Kidney (tissue), 14 donors: ENCODE results near the gene HK1. TPM values are rescaled to one million over a fixed set of nuclear protein-coding genes. Genes with fewer than 3 reads are reported as not detected.

Experiments
- DNase-seq, 5 donors: peaks; one replicate each; pipeline ENCODE4 v3.0.0-alpha.2; 2013 to 2020
- FAIRE-seq: peaks from 2 replicates; lab custom pipeline; 2012; peaks lifted over from hg19 to GRCh38; lab: Jason Lieb, UNC
- H3K27ac ChIP-seq, 2 donors: one replicate each; pipeline ENCODE4 v1.7.0; 2013; ENCODE audit warnings: low read depth in 2 of 2, low read length in 2 of 2, inconsistent platforms in 1 of 2
- H3K27me3 ChIP-seq: one replicate; pipeline ENCODE4 v1.7.1; 2013; ENCODE audit warnings: low read length, inconsistent platforms; ENCODE audit not compliant: control insufficient read depth, insufficient read depth
- H3K36me3 ChIP-seq, 3 donors: one replicate each; pipeline versions ENCODE4 v1.7.0 to v1.7.1; 2013; ENCODE audit warnings: low read length in 3 of 3, control low read depth in 1 of 3, inconsistent platforms in 1 of 3; ENCODE audit not compliant: insufficient read depth in 3 of 3, control insufficient read depth in 2 of 3
- H3K4me1 ChIP-seq, 3 donors: one replicate each; pipeline versions ENCODE4 v1.7.0 to v1.7.1; 2013; ENCODE audit warnings: low read length in 3 of 3, inconsistent platforms in 1 of 3, low read depth in 1 of 3; ENCODE audit not compliant: control insufficient read depth in 2 of 3, insufficient read depth in 2 of 3
- H3K4me3 ChIP-seq, 3 donors: one replicate each; pipeline versions ENCODE4 v1.7.0 to v1.8.1; 2013; ENCODE audit warnings: low read length in 3 of 3, control low read depth in 1 of 3, inconsistent platforms in 1 of 3
- H3K9ac ChIP-seq, 3 donors: one replicate each; pipeline versions ENCODE4 v1.7.0 to v1.7.1; 2013; ENCODE audit warnings: low read length in 3 of 3, control low read depth in 1 of 3, inconsistent platforms in 1 of 3
- H3K9me3 ChIP-seq, 3 donors: one replicate each; pipeline versions ENCODE4 v1.7.0 to v1.7.1; 2013; ENCODE audit warnings: low read length in 3 of 3, control low read depth in 1 of 3, inconsistent platforms in 1 of 3; ENCODE audit not compliant: control insufficient read depth in 2 of 3, insufficient read depth in 1 of 3
- intact Hi-C: fragments of 100-400 bp; cut with DNase I; formaldehyde crosslinking; loops from one replicate; pipeline ENCODE4 v1.11.1; 2022
- polyA plus RNA-seq: library from polyadenylated mRNA; stranded (reverse); fragments of 350-450 nt; fragmentation: Illumina TruSeq; extraction: RNeasy Lipid Tissue Mini Kit (QIAGEN cat#74804); gene quantifications from one replicate; pipeline ENCODE4 v1.2.3, GENCODE V29; 2014; ENCODE audit warnings: low read depth, low replicate concordance; ENCODE audit not compliant: insufficient read depth
- total RNA-seq: library from RNA; stranded (reverse); fragmentation: NEBNext Ultra II Directional; extraction: Animal tissue kit (Norgen Biotek cat#: 25700); gene quantifications from one replicate; pipeline ENCODE4 v1.2.1, GENCODE V29; 2021
- TF ChIP-seq, protein P1 (sequence below): IDR thresholded peaks from 3 replicates; pipeline ENCODE4 v1.5.1; 2012; ENCODE audit warnings: mild to moderate bottlenecking, moderate library complexity, borderline replicate concordance; ENCODE audit not compliant: insufficient read depth; ENCODE audit errors: extremely low read depth
- donor health status: control.
- donor health status: control.
- donor health status: control.
- donor health status: control.
- donor health status: control.
- donor health status: DM: yes; HTN: yes; CAD: no.
- donor health status: Normal renal cell carcinoma (clear cell type).

The HK1 gene
- total and polyA plus RNA-seq, 2 donors from 2014 or later = 35.9 to 84.9 TPM

DNA sequence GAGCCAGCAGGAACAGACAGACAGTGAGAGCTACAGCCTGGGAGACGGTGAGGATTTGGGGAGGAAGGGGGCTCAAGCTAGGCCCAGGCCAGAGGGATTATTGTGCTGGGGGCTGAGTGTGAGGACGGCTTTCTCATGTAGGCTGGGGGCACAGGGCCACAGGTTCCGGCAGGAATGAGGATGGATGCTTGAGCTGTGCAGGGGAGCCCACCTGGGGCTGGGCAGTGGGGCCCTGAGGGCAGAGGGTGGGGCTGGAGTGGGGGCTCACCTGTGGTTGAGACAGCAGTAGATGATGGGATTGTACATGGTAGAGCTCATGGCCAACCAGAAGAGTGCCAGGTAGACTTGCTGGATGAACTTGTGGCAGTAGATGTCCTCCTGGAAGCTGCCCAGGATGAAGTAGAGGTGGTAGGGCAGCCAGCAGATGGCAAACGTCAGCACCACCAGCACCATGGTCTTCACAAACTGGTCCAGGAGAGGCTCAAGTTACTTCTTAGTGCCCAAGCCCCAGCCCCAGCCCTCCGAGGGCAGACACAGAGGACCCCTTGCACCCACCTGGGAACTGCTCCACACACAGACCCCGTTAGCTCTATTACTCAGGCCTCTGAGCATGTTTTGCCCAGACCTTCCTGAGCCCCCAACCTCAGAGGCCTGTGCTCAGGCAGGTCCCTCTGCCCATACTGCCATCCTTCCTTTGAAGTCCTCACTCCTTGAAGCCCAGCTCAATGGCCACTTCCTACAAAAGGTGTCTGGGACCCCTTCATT, 128.7 kb downstream of the HK1 start:
- Histone ChIP-seq H3K4me3 (no peak overlapping the region), H3K27me3 (no peaks in the 10 kb centered on the region), H3K36me3 (no peaks in the 10 kb centered on the region), H3K9ac (no peak overlapping the region), H3K4me1 (peaks cover 0 to 11% (median 0%) of the 10 kb centered on the region in 3 donors), H3K27ac (peak overlapping the region in 1 of 2 donors; percentile 53), H3K9me3 (no peaks in the 10 kb centered on the region)
- FAIRE-seq (no peak), DNase-seq (no peak)
- intact Hi-C loops = no loop called here
- TF ChIP-seq, protein P1, sequence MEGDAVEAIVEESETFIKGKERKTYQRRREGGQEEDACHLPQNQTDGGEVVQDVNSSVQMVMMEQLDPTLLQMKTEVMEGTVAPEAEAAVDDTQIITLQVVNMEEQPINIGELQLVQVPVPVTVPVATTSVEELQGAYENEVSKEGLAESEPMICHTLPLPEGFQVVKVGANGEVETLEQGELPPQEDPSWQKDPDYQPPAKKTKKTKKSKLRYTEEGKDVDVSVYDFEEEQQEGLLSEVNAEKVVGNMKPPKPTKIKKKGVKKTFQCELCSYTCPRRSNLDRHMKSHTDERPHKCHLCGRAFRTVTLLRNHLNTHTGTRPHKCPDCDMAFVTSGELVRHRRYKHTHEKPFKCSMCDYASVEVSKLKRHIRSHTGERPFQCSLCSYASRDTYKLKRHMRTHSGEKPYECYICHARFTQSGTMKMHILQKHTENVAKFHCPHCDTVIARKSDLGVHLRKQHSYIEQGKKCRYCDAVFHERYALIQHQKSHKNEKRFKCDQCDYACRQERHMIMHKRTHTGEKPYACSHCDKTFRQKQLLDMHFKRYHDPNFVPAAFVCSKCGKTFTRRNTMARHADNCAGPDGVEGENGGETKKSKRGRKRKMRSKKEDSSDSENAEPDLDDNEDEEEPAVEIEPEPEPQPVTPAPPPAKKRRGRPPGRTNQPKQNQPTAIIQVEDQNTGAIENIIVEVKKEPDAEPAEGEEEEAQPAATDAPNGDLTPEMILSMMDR = no peak

DNA sequence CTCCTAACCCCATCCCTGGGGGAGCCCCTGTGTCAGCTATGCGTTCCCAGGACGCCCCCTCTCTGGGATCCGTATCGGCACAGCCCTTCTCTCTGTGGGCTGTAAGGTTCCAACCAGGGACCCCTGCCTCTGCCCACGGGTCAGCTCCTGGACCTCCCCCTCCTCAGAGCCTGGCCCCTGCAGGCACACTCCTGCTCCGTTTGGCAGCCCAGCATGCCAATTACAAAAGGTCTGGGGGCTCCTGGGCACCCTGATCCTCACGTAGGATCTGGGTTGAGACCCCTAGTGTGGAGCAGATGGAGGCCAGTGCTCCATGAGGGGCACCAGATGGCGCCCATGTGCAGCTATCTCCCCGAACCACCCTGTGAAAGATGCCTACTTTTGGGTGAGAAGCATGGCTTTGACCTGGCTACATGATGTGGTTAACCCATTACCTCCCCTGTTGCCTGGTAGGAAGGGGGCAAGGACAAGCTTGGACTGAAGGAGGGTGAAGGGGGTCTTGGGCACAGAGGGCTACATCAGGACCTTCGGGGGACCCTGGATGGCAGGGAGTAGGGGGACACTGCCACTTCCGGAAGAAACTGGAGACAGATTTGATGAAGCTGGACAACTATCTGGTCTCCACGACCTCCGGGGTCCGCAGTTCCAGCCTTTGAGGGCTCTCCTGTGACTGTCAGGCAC, 129.5 kb downstream of the HK1 start:
- no peak for FAIRE-seq

DNA sequence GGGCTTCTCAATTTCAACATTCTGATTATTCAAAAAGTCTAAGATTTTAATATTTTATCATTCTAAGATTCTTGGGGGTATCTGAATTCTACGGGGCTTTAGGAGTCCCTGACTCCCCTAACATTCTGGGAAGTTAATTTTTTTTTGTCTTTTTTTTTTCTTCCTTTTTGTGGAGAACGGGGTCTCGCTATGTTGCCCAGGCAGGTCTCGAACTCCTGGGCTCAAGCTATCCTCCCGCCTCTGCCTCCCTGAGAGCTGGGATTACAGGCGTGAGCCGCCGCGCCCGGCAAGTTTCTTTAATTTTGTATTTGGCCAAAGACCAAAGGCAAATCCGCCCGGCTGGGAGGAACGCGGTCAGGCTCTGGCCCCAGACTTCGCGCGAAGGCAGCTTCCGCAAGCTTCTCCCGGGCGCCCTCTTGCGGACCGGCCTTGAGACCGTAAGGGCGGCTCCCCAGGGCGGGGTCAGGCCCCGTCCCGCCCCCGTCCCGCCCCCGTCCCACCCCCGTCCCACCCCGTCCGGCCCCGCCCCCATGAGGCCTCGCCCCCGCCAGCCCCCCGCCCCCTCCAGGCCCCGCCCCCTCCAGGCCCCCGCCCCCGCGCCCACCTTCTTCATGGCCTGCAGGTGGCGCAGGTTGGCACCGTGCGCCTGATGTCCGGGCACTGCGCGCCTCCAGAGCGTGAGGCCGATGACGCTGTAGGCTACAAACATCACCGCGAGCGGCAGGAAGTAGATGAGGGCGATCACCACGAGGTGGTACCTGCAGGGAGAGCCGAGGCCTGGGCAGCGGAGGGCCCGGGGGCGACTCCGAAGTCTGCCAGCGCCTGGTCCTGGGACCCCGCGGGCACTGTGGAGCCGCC, 130.3 kb downstream of the HK1 start:
- Histone ChIP-seq H3K4me3 (peak overlapping the region in 1 of 3 donors; percentile 42), H3K9ac (peak overlapping the region in 2 of 3 donors; percentile 10 to 48), H3K27me3 (no peaks in the 10 kb centered on the region), H3K27ac (peak overlapping the region; percentile 75 to 89), H3K36me3 (no peaks in the 10 kb centered on the region), H3K9me3 (no peaks in the 10 kb centered on the region), H3K4me1 (peaks cover 0 to 11% (median 0%) of the 10 kb centered on the region in 3 donors)
- intact Hi-C loops = no loop called here
- TF ChIP-seq, protein P1 = peak; percentile 68
- no peak for FAIRE-seq
- DNase-seq = peak; percentile 94 to 98 (median 97)

More for the DNA sequence above, 129.5 kb downstream of the HK1 start:
- intact Hi-C loops = no loop called here
- Histone ChIP-seq H3K4me1 (peaks cover 0 to 11% (median 0%) of the 10 kb centered on the region in 3 donors), H3K36me3 (no peaks in the 10 kb centered on the region), H3K9me3 (no peaks in the 10 kb centered on the region), H3K27me3 (no peaks in the 10 kb centered on the region), H3K4me3 (no peak overlapping the region), H3K9ac (no peak overlapping the region), H3K27ac (no peak overlapping the region)
- peak; percentile 35 to 82 (median 57) for DNase-seq
- TF ChIP-seq, protein P1 = peak; percentile 8
